ENCODE results near the gene CDK13.

- no peak for TF ChIP-seq CTCF (IDR thresholded peaks at IDR 0.05)
- TF ChIP-seq POLR2A (IDR thresholded peaks at IDR 0.05), result no peak
Observed at GRCh38 chr7:39946693-39947092, 3.4 kb upstream of the CDK13 start.
